Measurements from ENCODE around the gene ZBTB20.

ZBTB20 gene

DNA sequence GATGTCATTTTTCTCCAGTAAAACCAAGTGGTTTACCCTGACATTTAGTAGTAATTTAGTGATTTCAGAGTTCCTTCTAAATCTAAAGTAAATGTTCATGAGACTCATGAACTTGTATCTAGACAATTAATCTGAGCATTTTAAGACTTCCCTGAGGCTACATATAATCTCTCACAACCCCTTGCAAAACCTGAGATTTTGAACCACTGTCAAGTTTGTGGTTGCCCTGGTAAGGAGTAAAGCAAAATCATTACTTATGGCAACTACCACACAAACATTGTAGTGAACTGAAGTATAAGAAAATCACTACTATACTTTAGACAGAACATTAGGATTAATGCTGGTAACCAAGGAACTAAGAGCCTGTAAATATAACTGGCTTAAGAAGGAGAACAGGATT lies 483.1 kb downstream of the ZBTB20 start:
- FAIRE-seq, result no peak

DNA sequence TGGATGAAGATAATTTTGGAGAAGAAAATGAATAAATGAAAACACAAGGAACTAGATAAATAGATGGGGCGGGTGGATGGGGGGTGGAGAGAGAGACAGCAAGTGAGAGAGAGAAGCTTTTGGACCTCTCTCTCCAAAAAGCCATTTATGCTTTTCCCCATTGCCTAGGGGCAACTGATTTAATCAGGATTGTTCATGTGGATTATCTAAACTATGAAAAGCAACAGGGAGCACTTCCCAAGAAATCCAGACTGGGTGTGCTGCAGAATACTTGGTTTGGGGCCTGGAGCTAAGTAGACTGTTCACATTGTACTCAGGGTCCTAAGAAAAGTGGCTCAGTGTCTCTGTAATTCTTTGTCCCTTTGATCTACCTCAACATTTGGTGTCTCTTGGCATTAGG lies 486.3 kb downstream of the ZBTB20 start:
- no peak for FAIRE-seq

DNA sequence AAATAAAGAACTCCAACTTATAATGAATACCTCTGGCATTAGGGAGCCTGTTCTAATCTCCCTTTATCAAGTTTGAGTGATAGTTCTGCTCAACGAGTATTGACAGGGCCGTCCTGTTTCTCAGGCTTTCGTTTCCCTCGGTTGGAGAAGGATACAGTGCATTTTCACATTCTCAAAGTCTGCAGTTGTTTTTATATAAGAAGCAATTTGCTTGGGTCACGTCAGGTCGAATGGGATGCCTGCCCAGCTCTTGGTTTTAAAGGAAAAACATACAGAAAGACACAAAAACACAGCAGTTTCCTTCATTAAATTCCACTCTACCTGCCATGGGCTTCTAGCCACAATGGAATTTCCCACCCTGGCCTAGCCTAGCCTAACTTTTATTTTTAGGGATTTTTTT lies 487.0 kb downstream of the ZBTB20 start:
- no peak for FAIRE-seq

DNA sequence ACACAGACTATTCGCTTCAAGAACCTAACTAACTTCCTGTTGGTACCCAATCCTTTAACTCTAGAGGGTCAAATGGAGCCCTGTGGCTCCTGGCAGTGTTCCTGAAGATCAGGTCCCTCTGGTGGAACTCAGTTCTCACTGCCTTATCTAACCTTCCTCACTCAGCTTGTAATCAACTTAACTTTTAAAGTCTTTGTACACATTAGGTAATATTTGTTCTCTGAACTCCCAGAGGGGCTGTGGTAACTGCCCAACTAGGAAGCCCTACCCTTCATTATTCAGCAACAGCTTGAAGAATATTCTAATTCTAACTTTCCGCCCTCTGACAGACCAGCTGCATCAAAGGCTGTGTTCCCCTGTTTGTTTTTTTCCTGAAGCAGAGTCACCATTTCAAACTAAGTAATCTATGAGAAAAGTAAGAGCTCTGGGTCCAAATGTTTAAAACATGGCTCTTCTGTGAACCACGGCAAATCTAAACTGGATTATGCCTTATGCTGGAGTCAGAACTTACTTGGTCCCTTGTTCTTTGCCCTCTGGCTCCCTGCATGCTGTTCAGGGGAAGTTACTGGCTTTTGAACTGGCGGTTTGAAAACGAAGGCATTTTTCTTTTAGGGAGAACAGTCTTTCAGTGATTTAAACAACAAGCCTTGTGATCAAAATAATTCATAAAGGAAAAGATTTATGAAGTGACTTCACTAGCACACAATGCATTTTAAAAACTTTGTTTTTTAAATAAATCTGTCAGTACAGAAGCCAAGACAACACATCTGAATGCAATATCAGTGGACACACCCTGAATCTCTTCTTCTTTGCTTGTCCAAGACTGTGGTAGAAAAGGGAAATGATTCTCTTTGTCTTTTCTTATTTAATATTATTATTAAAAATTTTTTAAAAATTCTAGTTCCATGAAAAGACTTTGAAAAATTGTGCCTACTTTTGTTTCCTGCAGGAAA lies 487.7 kb downstream of the ZBTB20 start:
- FAIRE-seq, result peak; percentile 81

DNA sequence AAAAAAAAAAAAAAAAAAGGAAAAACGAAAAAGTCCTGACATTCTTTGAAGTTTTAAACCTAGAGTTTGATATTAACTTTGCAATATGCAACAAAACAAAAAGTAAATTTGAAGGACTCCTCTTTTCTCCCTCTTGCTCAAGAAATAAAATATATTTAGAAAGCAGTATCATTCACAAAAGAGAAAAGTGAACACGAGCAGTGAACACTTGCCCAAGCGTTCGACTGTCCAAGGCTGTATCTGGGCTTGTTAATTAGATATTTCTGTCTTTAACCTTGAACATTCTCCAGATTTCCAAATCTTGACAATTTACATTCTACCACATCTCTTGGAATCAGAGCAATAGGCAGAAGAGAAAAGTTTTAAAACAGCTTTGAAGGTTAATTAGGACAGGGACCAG lies 495.5 kb downstream of the ZBTB20 start:
- FAIRE-seq, result no peak

DNA sequence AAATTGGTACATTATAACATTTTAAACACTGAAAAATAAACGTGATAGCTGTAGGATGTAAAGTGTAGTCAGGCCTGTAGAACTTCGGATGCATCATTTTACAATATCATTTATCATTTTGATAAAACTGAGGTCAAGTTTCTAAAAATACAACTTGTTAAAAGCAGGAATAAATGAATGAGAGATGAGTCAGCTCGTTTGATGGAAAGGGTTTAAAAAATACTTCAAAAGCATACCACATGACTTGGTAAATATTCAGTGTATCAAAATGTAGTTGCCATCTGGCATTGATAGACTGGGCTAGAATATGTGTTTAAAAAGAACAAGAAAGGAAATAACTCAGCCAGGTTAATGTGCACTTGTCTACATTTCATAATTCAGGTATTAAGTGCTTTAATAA lies 496.3 kb downstream of the ZBTB20 start:
- peak; percentile 8 for FAIRE-seq

DNA sequence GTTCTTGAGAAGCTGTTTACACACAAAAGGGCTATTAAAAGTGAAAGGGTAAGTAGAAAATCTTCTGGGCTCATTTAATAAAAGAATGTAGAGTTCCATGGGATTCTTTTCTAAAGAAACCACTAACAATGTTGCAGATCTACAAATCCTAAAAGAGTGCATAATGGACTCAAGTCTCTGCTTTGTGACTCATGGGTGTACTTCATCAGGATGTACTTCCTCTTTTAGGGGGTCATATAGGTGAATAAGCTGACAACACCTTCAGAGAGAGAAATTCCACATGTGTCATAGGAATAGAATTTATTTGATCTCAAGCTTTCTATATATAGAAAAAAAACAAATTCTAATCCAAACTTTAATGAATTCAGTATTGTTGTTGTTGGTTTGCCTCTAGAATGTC lies 497.8 kb downstream of the ZBTB20 start:
- FAIRE-seq, result no peak

DNA sequence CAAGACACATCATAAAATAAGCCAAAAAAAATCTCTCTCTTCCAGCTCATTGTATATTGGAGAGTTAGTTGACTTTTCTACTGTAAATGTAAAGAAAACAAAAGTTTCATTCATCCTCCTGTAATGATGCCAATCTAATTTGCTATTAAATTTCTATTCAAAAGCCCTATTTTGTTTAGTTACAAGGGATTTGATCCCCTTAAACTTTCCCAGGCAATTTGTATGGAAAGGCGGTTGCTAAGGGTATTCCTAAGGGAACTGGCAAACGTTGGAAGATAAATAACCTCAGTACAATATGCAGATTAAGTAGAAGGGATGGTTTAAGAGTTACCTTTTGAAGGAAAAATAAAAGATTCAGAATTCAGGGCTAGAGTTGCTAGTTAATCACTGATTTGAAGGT lies 500.6 kb downstream of the ZBTB20 start:
- no peak for FAIRE-seq

DNA sequence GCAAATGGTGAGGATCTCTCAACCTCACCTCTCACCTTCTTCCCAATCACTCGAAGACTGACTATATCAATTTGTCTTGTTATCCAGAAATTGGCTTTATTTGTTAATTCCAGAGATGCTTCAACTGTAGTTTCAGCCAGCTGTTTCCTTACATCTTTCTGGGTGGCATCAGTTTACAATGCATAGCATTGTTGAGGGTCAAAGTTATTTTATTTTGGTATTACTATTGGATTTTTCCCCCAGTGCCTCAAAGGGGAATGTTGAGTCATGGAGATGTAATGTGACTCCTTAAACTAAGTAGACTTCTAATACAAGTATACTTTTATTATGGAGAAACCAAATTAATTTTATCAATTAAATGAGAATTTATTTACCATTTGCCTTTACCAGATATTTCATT lies 501.7 kb downstream of the ZBTB20 start:
- FAIRE-seq, result no peak

DNA sequence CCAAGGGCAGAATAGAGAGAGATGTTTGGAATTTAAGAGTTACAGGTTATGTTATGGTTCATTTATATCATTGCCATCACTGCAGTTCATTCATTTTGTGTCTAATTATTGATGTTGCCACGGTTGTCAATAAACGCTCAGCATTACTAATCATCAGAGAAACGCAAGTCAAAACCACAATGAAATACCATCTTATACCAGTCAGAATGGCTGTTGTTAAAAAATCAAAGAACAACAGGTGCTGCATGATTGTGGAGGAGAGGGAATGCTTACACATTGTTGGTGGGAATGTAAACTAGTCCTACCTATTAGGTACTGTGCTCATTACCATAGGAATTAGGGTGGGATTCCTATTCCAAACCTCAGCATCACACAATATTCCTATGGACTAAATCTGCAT lies 502.7 kb downstream of the ZBTB20 start:
- no peak for FAIRE-seq

DNA sequence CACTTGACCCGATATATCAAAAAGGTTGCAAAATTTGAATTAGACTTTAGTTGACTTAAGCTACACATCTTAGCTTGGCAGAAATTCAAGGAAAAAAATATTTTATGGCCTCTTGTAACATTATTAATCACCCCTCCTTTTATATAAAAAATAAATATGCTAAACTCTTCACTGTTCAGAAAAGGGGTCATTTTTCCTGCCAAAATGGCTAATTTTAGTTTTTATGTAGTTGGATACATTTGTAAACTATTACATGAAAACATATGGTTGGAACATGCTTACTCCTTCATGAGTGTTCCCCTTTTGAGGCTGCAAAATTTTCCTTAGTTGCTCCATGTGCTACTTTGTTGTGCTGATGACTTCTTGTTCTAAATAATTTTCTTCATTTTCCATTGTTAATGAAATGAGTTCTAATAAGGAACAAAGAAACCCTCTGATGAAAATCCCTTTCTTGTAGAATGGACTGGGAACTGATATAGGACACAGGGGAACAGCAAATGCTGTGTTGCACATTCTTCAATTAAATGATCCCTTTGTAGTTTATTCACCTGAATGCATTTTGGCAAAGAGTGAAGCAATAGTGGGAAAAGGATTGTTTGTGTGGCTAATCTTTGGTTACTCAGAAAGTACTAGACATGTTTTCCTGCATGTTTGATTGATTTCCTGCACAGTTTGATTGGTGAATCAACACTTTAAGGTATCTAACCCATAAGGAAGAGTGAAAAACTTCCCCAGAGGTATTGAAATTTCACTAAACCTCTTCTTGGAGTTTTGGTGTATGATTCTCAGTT lies 503.9 kb downstream of the ZBTB20 start:
- FAIRE-seq, result peak; percentile 90

DNA sequence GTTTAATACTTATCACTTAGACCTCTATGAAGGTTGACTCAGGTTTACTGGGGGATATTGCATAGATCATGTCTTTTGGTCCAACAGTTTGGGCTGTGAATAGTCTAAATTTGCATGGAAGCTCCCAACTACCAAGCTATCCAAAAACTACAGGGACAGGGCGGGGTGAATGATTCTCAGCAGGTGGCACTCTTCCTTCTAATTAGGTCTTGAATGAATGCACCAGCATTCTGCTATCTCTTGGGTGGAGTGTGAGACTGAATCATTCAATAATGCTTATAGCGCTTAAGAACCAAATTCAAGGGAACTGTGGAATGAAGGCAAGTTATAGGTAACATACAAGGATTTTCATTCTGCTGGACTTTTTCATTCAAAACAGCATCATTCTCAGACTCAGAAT lies 507.0 kb downstream of the ZBTB20 start:
- no peak for FAIRE-seq

DNA sequence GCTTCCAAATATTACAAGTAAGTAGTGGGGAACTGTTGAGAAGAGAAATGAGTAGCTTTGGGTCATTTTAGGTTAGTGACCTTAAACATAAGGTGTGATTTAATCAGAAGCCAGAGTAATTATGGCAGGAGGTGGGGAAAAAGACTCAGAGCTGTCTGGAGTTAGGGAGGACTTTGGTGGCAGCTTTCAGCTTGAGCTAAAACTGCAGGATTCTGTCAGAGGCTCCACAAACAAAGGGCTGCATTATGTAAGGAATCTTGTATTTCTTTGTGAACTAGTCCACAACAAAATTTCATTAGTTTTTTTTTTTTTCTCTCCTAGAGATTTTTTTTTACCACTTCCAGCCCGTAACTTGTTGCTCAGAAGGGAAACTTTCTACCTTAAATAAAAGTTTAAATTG lies 507.9 kb downstream of the ZBTB20 start:
- no peak for FAIRE-seq

DNA sequence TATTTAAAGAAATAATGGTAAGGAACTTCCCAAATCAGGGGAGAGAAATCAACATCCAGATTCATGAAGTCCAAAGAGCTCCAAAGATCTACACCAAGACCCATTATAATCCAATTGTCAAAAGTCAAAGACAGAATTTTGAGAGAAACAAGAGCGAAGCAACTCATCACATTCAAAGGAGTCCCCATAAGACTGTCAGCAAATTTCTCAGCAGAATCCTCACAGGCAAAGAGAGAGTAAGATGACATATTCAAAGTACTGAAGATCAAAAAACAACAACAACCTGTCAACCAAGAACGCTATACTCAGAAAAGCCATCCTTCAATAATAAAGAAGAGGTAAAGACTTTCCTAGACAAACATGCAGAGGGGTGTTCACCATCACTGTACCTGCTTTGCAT lies 511.2 kb downstream of the ZBTB20 start:
- no peak for FAIRE-seq

DNA sequence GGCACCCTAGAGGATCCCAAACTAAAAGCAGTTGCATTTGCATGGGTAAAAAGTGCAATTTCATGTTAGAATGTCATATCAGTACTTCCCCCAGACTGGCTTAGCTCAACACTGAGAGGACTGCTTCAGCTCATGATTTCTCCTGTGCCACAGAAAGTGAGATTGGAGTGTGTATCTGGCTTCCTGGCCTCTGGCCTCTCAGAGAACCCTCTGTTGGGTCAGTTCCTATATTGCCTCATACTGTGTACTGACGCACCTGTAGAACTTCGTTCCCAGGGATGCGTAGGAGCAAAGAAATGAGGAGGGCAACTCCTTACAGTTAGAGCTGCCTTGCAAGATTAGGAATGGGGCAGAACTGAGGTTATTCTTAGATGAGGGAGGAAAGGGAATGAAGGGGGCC lies 512.5 kb downstream of the ZBTB20 start:
- FAIRE-seq, result no peak

DNA sequence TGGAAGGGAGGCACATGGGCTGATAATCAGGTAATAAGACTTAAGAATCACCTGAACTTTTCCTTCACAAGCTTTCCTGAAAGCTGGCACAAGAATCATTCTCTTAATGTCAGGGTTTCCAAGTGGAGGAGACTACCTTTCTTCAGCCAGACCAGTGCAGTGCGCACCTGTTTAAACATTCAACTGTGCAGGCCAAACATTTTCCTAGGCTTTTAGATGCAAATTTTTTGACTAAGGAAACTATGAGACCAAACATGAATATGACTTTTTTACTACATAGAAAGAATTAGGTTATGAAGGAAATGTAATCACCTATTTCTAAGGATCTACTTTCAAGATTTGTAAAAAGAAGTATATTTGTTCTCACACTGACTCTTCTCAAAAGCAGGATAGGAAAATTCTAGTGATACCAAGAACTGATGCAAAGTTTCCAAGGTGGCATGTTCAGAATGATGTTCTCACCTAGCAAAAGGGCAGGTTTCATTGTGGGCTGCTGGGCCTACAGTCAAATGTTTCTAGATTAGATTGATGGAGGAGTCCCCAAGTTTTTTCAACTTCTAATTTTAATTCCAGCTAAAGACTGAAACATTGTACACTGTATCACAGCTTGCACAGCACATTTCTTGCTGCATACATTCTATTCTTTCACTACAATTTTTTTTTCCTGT lies 514.2 kb downstream of the ZBTB20 start:
- no peak for FAIRE-seq

DNA sequence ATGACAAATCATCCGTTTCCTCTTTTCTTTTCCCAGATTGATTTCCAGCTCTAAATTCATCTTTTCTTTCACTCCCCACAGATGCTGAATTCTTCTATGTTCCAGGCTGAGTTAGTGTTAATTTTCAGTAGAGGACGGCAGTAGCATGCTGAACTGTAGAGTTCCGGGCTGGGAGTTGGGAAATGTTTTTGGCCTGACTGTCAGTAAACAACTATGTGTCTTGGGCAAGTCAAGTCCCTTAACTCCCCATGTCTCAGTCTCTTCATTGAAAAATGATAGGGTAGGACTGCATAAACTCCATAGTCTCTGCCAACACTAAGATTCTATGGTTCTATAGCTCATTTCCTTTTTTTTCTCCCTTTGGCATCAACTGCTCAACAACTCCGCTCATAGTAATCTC lies 519.3 kb downstream of the ZBTB20 start:
- no peak for FAIRE-seq

DNA sequence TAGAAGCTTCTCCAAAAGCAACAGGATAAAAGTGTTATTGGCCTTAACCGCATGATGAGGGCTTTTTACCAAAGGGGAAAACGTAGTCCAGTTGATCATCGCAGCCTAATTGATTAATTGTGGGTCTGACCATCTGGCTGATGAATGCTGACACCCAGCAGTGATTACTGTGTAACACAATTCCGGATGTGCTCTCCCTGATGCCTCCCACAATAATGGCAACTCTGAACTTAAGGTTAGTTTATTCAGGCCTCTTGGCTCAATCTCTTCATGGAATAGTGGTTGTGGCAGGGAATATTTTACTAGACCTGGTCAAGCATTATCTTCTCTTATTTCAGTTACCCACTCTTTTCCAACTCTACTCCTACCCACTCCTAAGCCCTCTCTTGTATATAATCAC lies 520.3 kb downstream of the ZBTB20 start:
- FAIRE-seq, result no peak

DNA sequence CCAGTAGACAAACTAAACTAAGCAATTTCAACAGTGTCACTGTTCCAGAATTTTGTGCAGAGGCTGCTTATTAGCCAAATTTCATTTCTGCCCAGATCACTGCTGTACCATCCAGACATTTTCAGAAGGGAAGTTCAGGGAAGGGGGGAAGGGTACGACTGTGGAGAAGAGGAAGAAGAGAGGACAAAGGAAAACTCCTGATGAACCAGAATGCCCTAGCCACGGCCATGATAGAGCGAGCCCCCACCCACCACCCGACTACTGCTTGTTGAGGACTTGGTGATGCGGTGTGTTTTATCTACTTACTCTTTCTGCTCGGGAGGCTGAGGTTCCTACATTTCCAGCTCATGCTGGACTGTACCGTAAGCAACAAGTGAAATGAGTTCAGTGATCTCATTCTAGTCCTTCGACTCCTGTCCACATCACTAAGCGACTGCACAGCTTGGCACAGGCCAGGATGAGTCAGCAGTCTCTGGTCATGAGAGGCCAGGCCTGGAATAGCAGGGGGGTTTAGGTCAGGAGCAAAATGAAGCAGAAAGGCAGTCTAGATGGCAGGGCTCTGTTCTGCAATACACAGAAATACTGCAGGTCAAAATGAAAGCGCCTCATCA lies 522.4 kb downstream of the ZBTB20 start:
- peak; percentile 18 for FAIRE-seq

DNA sequence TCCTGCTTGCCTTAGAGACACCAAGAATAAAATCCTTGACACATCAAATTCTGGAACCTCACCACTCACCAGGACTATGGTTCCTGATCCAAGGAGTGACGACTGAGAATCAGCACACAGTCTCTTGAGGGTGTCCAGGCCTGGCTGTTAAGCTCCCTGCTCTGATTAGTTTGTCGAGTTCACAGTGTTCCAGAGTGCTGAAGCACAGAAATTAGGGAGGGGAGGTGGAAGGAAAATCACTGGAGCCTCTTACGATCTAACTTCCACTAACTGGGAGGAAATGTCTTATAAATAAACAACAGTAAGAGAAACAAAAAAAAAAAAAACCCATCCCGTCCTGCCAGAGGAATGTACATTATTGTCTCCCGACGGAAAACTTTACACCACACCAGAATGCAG lies 523.0 kb downstream of the ZBTB20 start:
- peak; percentile 82 for FAIRE-seq

DNA sequence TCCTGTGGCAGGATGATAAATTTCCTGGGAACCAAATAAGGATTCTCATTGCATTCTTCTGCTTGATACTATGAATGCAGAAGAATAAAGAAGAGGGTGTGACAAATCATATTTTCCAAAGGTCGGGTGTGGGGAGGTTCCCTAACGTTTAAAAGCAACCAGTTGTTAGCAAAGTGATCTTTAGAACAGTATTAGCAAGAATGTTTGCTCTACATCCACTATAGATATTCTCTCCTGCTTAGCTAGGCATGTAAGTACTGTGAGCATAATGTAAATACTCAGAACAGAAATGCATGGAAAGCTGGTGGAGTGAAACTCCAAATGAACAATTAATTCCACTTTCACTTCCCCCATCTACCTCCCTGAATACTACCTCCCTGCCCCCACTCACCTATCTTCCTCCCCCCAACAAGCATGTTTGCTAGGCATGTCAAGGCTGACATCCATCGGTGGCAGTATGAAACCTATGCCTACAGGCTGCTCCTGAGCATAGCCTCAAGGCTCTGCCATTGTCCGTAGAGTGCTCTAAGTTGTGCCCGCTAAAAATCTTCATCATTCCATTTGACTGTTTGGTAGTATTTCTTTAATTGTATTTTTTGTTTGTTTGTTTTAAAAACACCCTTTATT lies 523.6 kb downstream of the ZBTB20 start:
- FAIRE-seq, result no peak

DNA sequence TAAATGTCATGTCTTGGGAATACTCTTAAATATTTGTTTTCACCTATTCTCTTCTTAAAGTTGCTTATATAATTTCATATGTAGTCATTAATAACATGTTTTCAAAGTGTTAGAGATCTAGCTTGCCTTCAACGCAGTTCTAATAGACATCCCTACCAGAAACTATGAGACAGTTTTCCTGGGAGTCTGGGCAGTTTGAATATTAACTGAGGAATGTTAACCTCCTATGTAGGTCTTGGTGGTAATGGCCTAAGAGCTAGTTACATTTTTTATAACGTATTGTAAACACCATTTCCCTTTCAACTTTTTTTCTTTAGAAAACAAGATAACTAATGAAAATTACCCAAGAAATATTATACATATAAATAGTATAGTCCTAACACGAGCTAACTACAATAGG lies 525.1 kb downstream of the ZBTB20 start:
- no peak for FAIRE-seq

DNA sequence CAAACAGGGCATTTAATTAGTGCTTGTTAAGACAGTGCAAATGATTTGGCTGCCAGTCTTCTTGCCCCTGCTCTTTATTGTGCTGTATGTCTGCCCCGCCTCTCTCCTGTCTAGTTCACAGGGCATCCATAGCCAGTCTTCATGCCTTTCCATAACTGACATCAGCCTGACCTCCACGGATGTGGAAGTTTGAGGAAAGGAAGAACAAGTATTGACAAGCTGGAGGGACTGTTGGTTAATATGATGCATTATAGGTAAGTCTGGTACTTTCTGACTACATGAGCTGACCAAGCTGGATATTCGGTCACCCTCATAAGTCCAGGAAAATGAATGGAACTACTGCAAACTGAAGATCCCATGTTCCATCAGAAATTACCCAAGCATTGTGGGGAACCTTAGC lies 527.3 kb downstream of the ZBTB20 start:
- FAIRE-seq, result no peak
